ENCODE results near the gene NTN4.
A peak's percentile ranks its signal among the peaks of the same experiment; 100 is the strongest.
"Not testable (repeated sequence)": the region's sequence is repeated elsewhere in the genome, so short reads cannot be mapped to it uniquely, and the experiment has no call there.

NTN4 gene

GRCh38 chr12:95790033-95790916 is at the start of gene NTN4:
Gene NTN4 (minus strand): TSS chr12:95790764. CDS start chr12:95790309, 455 bp downstream.
- peak; percentile 24 for DNase-seq

DNA sequence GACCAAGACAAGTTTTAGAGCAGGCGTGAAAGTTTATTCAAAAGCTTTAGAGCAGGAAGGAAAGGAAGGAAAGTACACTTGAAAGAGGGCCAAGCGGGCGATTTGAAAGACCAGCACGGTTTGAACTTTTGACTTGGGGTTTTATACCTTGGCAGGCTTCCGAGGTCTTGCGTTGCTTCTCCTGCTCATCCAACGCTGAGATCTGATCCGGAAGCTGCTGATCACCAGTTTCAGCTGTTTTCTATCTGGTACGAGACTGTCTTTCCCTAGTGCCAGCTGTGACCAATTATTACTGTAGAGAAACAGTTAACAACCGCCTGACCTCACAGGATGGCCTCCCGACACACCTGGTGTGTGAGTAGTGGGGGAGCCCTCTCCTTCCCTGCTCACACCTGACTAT is 47.6 kb upstream of the NTN4 start:
- DNase-seq: peak; percentile 3

DNA sequence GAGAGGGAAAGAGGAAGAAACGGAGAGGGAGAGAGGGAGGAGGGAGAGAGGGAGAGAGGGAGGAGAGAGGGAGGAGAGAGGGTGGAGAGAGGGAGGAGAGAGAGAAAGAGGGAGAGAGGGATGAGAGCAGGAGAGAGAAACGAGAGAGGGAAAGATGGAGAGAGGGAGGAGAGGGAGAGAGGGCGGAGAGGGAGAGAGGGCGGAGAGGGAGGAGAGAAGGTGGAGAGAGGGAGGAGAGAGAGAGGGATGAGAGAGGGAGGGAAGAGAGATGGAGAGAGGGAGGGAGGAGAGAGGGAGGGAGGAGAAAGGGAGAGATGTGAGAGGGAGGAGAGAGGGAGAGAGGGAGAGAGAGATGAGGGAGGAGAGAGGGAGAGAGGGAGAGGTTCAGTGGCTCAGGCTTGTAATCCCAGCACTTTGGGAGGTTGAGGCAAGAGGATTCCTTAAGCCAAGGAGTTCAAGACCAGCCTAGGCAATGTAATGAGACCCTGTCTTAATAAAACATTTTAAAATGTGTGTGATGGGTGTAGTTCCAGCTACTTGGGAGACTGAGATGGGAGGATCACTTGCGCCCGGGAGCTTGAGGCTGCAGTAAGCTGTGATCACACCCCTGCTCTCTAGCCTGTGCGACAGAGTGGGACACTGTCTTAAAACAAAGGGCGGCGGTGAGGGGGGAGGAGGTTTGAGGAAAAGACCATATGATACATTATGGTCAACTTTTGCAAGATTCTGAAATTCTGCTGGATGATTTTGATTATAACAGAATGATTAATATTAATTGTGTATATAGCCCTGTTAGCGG is 46.9 kb upstream of the NTN4 start:
- no peak for DNase-seq

DNA sequence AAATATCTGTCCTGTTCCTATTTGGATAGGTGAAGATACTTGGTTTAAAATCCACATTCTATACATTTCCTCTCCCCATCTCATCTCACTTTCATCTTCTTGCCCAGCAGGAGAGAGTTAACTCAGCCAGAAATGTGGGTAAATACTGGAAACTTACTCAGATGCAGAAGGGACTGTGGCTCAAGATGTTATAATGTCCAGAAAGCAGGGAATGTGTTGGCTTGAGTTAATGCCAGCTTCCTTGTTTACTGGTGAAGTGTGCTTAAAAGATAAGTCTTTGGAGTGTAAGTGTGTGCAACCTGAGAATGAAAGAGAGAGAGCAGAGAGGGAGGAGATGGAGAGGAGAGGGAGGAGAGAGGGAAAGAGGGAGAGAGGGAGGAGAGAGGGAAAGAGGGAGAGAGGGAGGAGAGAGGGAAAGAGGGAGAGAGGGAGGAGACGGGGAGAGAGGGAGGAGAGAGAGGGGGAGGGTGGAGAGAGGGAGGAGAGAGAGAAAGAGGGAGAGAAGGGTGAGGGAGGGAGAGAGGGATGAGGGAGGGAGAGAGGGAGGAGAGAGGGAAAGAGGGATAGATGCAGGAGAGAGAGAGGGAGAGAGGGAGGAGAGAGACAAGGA is 46.2 kb upstream of the NTN4 start:
- no peak for DNase-seq

- DNase-seq: no peak
These were observed 45.6 kb upstream of the NTN4 start for GRCh38 chr12:95836185-95836609.

DNA sequence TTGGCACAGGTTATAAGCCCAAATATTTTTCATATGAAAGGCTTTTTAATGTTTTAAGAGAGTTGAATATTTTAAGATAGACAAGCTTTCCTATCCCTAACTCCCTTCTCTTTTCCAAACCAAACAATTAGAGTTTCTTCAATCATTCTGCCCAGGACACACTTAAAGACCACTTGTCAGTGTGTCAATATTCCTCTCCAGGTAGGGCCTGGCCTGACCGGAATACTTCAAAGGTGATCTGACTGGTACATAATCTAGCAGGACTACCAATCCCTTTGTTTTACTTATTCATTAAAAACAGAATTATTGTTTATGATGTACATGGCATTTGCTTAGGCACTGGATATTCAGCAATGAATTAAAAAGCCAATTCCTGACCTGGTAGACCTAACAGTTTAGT is 44.0 kb upstream of the NTN4 start:
- DNase-seq: no peak

GRCh38 chr12:95830335-95831089 is 39.9 kb upstream of the NTN4 start:
- DNase-seq: no peak

DNA sequence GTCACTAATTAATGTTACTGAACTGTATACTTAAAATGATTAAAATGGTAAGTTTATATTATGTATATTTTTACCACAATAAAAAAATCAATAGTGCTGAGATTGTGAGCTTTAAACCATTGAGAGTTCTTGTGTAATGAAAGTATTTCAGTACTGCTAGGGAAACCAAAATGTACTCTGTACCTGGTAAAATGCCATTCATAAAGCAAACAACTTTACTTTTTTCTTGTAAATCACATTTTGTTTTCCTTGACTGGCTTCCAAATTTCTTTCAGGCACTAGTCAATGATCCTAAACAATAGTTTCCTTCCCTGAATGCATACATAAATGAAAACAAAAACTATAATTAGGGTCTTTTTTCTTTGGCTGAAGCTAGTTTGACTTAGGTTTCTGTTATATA is 38.8 kb upstream of the NTN4 start:
- no peak for DNase-seq

DNA sequence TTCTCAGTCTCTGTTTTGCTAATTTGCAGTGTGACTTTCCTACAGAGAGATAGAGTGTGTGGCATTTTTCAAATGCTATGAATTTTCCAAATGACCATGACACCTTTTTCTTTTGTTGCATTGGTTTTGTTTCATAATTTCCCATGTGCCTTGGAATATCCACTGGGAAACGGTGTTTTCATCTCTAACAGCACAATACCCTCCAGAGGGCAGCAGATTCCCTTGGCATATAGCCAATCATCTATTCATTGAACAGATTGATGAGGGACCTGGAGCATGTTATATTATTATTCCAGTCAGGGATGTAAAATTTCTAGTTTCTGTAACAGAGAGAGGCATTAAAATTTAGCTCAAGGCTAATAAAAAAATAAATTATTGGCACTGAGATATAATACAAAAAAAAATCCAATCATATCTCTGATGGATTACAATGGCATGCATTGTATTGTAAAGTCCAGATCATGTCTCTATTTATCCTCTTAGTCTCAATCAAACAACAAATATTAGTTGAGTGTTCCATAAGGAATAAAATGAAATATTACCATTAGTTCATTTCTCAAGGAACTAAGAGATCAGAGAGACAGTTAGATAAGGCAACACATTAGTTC is 29.6 kb upstream of the NTN4 start:
- peak; percentile 17 for DNase-seq

- no peak for DNase-seq
These were observed 25.2 kb upstream of the NTN4 start for GRCh38 chr12:95815632-95816212.

DNA sequence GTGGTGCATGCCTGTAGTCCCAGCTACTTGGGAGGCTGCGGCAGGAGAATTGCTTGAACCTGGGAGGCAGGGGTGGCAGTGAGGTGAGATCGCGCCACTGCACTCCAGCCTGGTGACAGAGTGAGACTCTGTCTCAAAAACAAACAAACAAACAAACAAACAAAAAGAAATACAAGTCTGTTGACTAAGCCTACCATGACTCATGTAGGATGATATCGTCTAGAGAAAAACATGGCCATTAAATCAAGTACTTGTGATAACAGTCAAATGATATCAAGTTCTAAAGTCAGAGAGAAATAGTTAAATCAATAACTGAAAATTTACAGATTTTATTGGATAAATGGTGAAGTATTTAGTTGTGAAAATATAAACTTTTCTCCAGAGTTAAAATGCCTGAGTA is 21.6 kb upstream of the NTN4 start:
- DNase-seq: not testable (repeated sequence)

DNA sequence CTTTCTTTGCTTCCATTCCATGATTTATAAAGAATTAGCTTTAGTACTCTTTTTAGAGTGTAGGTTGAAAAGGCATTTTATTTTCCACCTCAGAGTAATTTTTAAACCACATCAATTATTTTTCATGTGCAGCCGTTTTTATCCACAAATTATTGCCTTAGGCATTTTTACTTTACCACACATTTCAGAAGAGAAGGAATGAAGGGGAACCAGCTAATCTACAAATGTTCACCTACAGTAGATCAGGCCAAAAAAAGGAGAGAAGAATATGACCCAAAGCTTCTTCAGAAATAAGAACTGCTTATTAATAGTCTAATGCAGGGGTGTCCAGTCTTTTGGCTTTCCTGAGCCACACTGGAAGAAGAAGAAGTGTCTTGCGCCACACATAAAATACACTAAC is 19.8 kb upstream of the NTN4 start:
- no peak for DNase-seq

GRCh38 chr12:95809000-95809680 is 18.6 kb upstream of the NTN4 start:
- no peak for DNase-seq

GRCh38 chr12:95808146-95808545 is 17.6 kb upstream of the NTN4 start:
- DNase-seq: no peak

GRCh38 chr12:95805864-95806671 is 15.5 kb upstream of the NTN4 start:
- peak; percentile 12 for DNase-seq

DNA sequence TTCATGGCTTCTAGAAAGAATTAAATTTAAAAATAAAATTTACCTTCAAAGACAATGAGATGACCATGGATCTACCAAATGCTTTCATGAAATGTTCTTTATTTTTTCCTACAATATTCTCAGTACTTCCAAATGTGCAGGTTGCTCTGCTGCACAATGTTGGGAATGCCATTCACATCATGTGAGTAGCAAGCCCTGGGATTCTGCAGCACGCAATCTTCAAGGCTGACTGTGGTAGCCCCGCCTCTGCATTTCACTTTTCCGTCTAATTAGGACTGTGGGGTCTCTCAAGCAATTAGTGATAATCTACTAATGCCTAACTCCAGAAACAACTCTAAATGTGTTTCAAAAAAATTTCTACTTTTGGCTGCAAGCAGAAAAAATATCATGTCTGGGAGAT is 13.7 kb upstream of the NTN4 start:
- DNase-seq: no peak

GRCh38 chr12:95803817-95804216 is 13.3 kb upstream of the NTN4 start:
- no peak for DNase-seq

DNA sequence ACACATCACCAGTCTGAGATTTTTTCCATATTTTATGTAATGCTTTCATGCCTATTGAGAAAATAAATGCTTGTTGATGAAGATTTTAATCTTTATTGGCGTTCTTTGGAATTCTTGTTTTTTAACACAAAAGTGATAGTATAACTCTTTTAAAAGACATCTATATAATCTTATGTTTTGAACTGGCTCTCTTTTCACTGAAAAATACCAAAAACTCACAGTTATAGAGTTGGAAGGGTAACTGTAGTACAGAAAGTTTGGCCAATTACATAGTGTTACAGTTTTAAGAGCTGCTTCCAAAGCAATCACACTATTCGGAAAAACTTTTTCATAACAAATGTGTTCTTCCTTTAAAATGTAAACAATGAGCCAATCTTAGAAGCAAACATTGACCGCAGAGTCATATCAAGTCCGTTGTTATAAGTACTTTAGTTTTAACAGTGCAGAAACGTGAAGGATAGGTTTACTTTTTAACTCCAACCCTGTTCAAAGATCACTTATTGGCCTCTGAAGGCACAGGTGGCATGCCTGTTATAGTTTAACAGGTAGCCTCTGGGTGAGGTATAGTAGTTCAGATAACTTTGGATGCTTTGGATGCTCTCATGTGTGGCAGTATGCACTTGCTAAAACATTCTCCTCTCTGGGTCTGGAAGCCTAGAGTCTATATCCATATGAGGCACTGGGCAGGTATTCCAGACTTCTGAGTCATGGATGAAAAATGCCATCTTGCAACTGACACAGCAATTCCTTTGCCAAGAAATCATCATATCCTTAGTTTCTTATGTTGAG is 12.1 kb upstream of the NTN4 start:
- no peak for DNase-seq

DNA sequence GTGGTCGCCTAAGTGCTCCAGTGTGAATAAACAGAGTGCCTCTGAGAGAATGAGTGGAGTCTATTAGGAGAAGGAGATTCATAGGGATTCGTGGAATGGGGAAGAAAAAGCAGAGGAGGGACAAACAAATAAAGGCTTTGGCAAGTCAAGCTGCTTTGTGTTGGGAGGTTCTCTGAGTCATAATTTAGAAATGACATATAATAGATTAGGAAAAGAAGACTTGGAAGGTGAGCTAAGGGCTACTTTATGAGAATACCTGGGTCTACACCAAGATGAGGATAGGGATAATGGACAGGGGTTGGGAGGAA is 6.4 kb upstream of the NTN4 start:
- no peak for DNase-seq
